ENCODE measurements around the gene HLA-DQA1. TPM values are rescaled to one million over a fixed set of nuclear protein-coding genes. Genes with fewer than 3 reads are reported as not detected.

The HLA-DQA1 gene
- polyA plus RNA-seq, 1 experiment: not detected

DNA sequence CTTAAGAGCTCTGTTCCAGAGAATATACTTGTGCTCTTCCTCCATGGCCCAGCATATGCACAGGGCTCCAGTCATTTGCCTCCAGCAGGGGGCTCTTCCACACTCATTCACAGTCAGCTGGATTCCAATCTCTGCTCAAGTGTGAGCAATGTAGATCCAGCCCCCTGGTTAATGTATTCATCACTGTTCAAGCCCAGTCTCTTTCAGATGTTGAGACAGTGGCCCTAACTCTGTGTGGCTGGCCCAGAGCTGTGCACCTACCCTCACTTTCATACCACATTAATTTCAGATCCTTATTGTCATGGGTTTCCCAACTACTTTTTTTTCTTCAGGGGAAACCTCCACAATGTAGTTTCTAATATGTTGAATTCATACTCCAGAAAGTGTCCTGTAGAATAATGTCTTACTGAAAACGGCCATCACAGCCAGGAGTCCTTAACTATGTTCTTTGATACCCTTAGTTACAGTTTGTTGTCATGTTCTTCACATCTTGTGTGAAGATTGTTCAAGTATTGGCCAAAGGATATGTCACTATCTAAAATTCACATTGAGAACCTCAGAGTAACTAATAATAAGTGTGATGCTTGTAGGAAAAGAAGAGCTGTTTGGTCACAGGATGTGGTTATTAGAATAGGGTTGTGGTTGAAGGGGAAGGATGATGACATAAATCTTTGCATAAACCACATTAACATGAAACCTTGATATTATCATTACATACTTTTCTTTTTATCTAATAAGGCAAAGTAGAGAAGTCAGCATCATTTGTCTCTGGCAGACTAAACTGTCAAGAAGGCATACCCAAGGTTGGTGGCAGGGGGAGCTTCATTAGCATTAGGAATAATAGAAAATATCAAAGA, 14.4 kb upstream of the HLA-DQA1 start:
- Histone ChIP-seq H3K27me3 (ENCODE audit: control insufficient read depth, insufficient read depth, low read length) (no peaks in the 10 kb centered on the region), H3K27ac (ENCODE audit: low read depth, low read length) (no peak overlapping the region), H3K9me3 (ENCODE audit: control insufficient read depth, insufficient read depth, low read length) (no peaks in the 10 kb centered on the region), H3K4me3 (ENCODE audit: low read depth, low read length) (no peak overlapping the region)
- ChIA-PET CTCF (interaction anchor here (1.9 kb wide), 1 partner anchor 245 kb away, joined by 8 read pairs; no protein-coding TSS in a partner anchor), POLR2A (no interaction called here)
- TF ChIP-seq, protein P1, sequence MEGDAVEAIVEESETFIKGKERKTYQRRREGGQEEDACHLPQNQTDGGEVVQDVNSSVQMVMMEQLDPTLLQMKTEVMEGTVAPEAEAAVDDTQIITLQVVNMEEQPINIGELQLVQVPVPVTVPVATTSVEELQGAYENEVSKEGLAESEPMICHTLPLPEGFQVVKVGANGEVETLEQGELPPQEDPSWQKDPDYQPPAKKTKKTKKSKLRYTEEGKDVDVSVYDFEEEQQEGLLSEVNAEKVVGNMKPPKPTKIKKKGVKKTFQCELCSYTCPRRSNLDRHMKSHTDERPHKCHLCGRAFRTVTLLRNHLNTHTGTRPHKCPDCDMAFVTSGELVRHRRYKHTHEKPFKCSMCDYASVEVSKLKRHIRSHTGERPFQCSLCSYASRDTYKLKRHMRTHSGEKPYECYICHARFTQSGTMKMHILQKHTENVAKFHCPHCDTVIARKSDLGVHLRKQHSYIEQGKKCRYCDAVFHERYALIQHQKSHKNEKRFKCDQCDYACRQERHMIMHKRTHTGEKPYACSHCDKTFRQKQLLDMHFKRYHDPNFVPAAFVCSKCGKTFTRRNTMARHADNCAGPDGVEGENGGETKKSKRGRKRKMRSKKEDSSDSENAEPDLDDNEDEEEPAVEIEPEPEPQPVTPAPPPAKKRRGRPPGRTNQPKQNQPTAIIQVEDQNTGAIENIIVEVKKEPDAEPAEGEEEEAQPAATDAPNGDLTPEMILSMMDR (IDR thresholded peaks at IDR 0.05; ENCODE audit: low read depth, low read length): no peak
- DNase-seq (ENCODE audit: low read depth, low spot score): no peak

DNA sequence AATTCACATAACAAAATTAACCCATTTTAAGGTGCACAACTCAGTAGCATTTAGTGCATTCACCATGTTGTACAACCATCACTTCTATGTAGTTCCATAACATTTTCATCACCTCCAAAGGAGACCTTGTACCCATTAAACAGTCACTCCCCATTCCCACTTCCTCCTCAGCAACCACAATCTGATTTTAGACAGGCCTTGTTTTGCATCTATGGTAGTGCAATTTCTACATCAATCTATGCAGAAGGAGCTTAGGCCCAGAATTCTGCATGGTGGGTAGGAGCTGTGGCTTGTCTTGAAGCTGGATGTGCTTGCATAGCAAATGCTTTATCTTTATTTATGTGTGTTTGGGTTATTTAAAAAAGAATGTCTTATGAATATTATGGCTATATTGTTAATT, 13.5 kb upstream of the HLA-DQA1 start:
- Histone ChIP-seq H3K27ac (ENCODE audit: low read depth, low read length) (no peak overlapping the region), H3K27me3 (ENCODE audit: control insufficient read depth, insufficient read depth, low read length) (no peaks in the 10 kb centered on the region), H3K4me3 (ENCODE audit: low read depth, low read length) (no peak overlapping the region), H3K9me3 (ENCODE audit: control insufficient read depth, insufficient read depth, low read length) (no peaks in the 10 kb centered on the region)
- ChIA-PET POLR2A (no interaction called here), CTCF (no interaction called here)
- TF ChIP-seq, protein P1 (IDR thresholded peaks at IDR 0.05; ENCODE audit: low read depth, low read length): no peak
- no peak for DNase-seq (ENCODE audit: low read depth, low spot score)

DNA sequence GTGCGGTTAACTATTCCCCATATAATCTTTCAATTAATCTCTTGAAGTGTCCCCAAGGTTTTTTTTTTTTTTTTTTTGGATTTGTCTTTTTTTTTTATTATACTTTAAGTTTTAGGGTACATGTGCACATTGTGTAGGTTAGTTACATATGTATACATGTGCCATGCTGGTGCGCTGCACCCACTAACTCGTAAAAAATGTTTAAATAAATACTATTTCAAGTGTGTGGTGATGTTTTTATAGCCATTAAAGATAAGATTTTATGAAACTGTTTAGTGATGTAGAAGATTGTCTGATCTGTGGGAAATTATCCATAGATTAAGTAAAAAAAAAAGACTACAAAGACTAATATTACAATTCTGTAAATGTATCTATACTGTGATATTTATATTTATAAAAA, 12.6 kb upstream of the HLA-DQA1 start:
- TF ChIP-seq, protein P1 (IDR thresholded peaks at IDR 0.05; ENCODE audit: low read depth, low read length): no peak
- no peak for DNase-seq (ENCODE audit: low read depth, low spot score)
- H3K4me3 ChIP-seq (ENCODE audit: low read depth, low read length): no peak overlapping the region
- H3K27me3 ChIP-seq (ENCODE audit: control insufficient read depth, insufficient read depth, low read length): no peaks in the 10 kb centered on the region
- no peaks in the 10 kb centered on the region for H3K9me3 ChIP-seq (ENCODE audit: control insufficient read depth, insufficient read depth, low read length)
- ChIA-PET POLR2A (no interaction called here), CTCF (no interaction called here)
- H3K27ac ChIP-seq (ENCODE audit: low read depth, low read length): no peak overlapping the region

DNA sequence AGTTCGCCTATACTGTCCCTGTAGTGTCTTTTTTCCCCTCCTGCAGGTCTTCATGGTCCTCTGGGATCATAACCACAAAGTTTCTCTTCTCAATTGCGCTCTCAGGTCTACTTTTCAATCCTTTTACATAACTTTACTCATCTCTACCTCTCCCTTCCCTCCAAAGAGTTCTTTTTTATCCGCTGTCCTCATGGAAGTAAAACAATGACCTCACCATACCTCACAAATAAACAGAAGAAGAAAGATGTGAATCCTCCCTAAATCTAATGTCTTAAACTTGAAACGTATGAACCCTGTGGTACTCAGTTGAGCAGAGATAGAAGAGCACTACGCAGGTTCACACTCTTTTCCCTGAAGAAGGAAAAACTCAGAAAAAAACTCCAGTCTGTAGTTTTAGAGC, 12.1 kb upstream of the HLA-DQA1 start:
- Histone ChIP-seq H3K4me3 (ENCODE audit: low read depth, low read length) (no peak overlapping the region), H3K27ac (ENCODE audit: low read depth, low read length) (no peak overlapping the region), H3K9me3 (ENCODE audit: control insufficient read depth, insufficient read depth, low read length) (no peaks in the 10 kb centered on the region), H3K27me3 (ENCODE audit: control insufficient read depth, insufficient read depth, low read length) (no peaks in the 10 kb centered on the region)
- ChIA-PET POLR2A (no interaction called here), CTCF (no interaction called here)
- TF ChIP-seq, protein P1 (IDR thresholded peaks at IDR 0.05; ENCODE audit: low read depth, low read length): no peak
- no peak for DNase-seq (ENCODE audit: low read depth, low spot score)

DNA sequence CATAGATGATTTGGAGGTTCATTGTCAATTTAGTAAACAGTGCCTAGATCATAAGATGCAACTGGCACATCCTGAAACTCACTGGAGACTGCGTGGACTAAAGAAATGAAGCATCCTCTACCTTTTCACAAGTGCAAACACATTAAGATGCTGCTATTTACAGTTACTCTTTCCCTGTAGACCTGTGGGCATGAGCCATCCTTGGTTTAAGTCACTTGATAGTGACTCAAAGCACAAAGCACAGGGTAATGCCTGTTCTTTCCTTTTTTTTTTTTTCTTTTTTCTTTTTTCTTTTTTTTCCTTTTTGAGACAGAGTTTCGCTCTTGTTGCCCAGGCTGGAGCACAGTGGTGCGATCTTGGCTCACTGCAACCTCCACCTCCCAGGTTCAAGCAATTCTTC, 10.0 kb upstream of the HLA-DQA1 start:
- no peaks in the 10 kb centered on the region for H3K27me3 ChIP-seq (ENCODE audit: control insufficient read depth, insufficient read depth, low read length)
- TF ChIP-seq, protein P1 (IDR thresholded peaks at IDR 0.05; ENCODE audit: low read depth, low read length): no peak
- no peaks in the 10 kb centered on the region for H3K9me3 ChIP-seq (ENCODE audit: control insufficient read depth, insufficient read depth, low read length)
- ChIA-PET POLR2A (no interaction called here), CTCF (no interaction called here)
- no peak for DNase-seq (ENCODE audit: low read depth, low spot score)
- H3K27ac ChIP-seq (ENCODE audit: low read depth, low read length): no peak overlapping the region
- no peak overlapping the region for H3K4me3 ChIP-seq (ENCODE audit: low read depth, low read length)
